GM19468 (cell line): Measurements from ENCODE around the gene CBX7.

Source experiments
- ATAC-seq: cut with Tn5 transposase; IDR thresholded peaks from one replicate; pipeline ENCODE4 v1.9.1; 2021; ENCODE audit warnings: mild to moderate bottlenecking, moderate library complexity, moderate number of reproducible peaks; ENCODE audit not compliant: unreplicated experiment; ENCODE audit errors: extremely low read depth

The CBX7 gene

GRCh38 chr22:39128508-39128907 is 24.0 kb downstream of the CBX7 start:
- ATAC-seq, result no peak

- no peak for ATAC-seq
These were observed 26.9 kb downstream of the CBX7 start for GRCh38 chr22:39125622-39126021.

- ATAC-seq, result no peak
These were observed 28.5 kb downstream of the CBX7 start for GRCh38 chr22:39123751-39124581.

- no peak for ATAC-seq
These were observed 29.6 kb downstream of the CBX7 start for GRCh38 chr22:39122772-39123470.

GRCh38 chr22:39120983-39121382 is 31.5 kb downstream of the CBX7 start:
- ATAC-seq, result no peak

GRCh38 chr22:39117585-39118191 is 34.8 kb downstream of the CBX7 start:
- ATAC-seq, result no peak

- ATAC-seq, result no peak
These were observed 36.4 kb downstream of the CBX7 start for GRCh38 chr22:39115977-39116621.

- ATAC-seq, result no peak
These were observed 36.9 kb downstream of the CBX7 start for GRCh38 chr22:39115570-39115969.

- no peak for ATAC-seq
These were observed 38.4 kb downstream of the CBX7 start for GRCh38 chr22:39114112-39114511.

GRCh38 chr22:39110631-39111561 is 41.6 kb downstream of the CBX7 start:
- no peak for ATAC-seq

- ATAC-seq, result no peak
These were observed 43.1 kb downstream of the CBX7 start for GRCh38 chr22:39109361-39109760.

- ATAC-seq, result no peak
These were observed 44.0 kb downstream of the CBX7 start for GRCh38 chr22:39108487-39108886.

- no peak for ATAC-seq
These were observed 46.2 kb downstream of the CBX7 start for GRCh38 chr22:39106326-39106725.

GRCh38 chr22:39103431-39103830 is 49.0 kb downstream of the CBX7 start:
- no peak for ATAC-seq

GRCh38 chr22:39101226-39101625 is 51.3 kb downstream of the CBX7 start:
- no peak for ATAC-seq

- no peak for ATAC-seq
These were observed 53.9 kb downstream of the CBX7 start for GRCh38 chr22:39098576-39098975.

GRCh38 chr22:39098026-39098425 is 54.5 kb downstream of the CBX7 start:
- no peak for ATAC-seq

GRCh38 chr22:39097098-39098020 is 55.1 kb downstream of the CBX7 start, which contains the start of gene APOBEC3H:
Gene APOBEC3H (plus strand): TSS chr22:39097244. CDS start chr22:39100279, 3,035 bp downstream.
- ATAC-seq, result no peak
